ENCODE data around the gene ABLIM1.

The ABLIM1 gene

GRCh38 chr10:114485696-114486400 lies 172.2 kb downstream of the ABLIM1 start:
- DNase-seq = no peak

- DNase-seq = no peak
Observed at GRCh38 chr10:114483575-114483974, 174.5 kb downstream of the ABLIM1 start.

GRCh38 chr10:114482480-114483304 lies 175.4 kb downstream of the ABLIM1 start:
- no peak for DNase-seq

DNA sequence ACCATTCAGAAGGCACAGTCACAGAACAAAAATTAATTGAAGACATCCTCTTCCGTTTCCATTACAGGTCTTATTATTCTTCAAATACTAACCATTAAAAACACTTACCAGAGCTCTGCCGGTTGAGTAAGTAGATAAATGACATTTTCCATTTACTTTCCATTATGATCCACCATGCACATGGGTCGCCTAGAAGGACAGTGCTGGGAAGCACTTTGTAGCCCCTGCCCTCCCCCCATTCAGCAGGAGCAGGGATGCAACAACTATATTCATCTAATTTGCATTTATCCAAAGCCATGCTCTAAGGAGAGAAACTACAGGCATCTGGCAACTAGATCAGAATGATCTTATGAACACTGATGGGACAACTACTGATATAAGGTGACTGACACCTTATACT lies 177.0 kb downstream of the ABLIM1 start:
- no peak for DNase-seq

- no peak for DNase-seq
Observed at GRCh38 chr10:114479836-114480235, 178.2 kb downstream of the ABLIM1 start.

DNA sequence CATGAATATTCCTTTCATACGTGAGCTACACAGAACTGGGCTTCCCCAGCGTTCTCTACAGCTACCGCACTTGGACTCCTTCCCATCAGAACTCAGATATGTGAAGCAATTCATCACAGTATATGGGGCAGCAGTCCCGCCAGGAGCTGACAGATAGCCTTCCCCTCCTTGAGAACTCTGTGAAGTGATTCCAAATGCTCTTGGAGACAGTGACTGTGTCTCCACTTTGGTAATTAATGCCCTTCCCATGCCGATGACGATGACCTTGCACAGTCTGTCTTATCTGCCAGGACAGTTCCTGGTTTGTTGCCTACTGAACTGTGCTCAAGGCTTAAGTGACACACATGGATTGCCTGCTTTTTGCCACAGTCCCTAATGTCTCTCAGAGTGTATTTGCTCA lies 178.8 kb downstream of the ABLIM1 start:
- peak; percentile 22 for DNase-seq

GRCh38 chr10:114478281-114478680 lies 179.8 kb downstream of the ABLIM1 start:
- DNase-seq = no peak

DNA sequence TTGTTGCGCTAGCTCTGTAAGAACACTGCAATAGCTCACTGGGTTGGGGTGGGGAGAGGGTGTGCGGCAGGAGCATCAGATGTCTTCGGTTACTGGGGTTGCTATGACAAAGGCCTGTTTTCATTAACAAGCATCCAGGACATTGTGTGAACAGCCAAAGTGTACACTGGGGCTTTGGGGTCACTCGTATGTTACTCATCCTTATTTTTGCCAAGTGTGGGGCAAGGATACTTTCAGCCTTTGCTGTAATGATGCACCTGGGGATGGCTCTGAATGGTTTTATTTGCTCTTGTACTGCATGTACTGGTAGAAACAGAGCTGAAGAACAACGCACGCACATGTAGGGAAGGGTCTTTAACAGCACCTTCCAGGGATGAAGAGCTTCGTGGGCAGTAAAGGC lies 180.8 kb downstream of the ABLIM1 start:
- DNase-seq = no peak

DNA sequence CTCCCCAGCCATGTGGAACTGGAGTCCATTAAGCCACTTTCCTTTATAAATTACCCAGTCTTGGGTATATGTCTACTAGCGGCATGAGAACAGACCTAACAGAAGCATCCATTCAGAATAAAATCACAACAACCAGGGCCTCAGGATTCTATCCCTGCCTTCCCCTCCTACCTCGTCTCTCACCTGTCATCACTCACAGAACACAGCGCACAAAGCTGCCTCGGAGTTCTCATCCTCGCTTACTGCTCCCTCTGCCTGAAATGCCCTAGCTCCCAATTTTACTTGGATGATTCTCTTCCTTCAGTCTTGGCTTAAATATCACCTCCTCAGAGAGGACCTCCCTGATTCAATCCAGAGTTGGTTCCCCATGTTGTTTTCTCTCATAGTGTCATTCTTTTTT lies 183.1 kb downstream of the ABLIM1 start:
- no peak for DNase-seq

GRCh38 chr10:114473776-114474175 lies 184.3 kb downstream of the ABLIM1 start:
- no peak for DNase-seq

DNA sequence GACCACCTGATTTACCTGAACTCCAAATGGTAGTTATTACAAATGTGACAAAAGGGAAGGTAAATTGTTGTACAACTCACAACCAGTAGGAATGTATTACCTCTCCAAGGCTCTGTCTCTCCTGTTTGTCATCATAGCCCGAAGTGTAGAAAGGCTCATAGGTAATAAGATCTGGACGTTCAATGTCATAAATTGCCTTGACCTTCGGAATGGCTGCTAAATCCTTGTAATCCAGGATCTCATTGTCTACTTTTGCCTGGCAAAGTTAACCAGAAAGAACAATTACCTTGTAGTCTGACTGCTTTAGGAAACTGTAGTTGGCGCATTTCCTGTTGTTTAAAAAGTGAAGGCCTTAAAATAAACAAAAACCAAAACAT lies 185.2 kb downstream of the ABLIM1 start:
- no peak for DNase-seq

DNA sequence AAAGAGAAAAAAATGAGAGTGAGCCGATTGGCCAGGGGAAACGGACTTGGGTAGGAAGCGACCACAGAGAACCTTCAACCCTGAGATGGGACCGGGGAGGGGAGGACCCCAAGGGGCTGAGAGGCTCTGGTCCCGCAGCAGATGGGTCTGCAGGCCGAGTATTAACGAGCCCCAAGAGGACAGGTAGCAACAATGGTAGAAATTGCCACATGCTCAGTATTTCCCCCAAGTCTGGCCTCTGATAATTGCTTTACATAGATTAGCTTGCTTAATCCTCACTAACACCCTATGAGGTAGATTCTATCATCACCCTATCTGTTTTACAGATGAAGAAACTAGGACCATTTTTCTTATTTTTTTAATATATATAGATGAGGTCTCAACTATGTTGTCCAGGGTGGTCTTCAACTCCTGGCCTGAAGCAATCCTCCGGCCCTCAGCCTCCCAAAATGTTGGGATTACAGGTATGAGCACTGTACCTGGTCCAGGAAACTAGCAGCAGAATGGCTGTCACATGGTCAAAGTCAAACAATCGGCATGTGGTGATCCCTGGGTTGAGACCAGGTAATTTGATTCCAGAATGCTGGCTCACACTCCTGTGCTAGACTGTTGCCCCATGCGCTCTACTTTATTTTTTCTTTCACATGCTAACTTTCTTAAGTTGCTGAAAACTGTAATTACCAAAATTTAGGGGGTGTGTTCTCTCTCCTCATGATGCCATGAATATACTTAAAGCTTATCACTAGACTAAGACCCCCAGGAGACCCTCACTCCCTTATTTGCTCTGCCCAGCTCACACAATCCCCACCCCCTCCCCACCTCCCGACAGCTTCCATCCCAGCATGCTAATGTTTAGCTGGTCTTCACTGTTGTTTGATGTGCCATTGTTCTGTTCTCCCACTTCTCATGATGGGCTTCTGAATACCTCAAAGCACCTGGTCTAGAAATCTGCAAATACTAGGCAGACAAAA lies 185.9 kb downstream of the ABLIM1 start:
- DNase-seq = no peak

DNA sequence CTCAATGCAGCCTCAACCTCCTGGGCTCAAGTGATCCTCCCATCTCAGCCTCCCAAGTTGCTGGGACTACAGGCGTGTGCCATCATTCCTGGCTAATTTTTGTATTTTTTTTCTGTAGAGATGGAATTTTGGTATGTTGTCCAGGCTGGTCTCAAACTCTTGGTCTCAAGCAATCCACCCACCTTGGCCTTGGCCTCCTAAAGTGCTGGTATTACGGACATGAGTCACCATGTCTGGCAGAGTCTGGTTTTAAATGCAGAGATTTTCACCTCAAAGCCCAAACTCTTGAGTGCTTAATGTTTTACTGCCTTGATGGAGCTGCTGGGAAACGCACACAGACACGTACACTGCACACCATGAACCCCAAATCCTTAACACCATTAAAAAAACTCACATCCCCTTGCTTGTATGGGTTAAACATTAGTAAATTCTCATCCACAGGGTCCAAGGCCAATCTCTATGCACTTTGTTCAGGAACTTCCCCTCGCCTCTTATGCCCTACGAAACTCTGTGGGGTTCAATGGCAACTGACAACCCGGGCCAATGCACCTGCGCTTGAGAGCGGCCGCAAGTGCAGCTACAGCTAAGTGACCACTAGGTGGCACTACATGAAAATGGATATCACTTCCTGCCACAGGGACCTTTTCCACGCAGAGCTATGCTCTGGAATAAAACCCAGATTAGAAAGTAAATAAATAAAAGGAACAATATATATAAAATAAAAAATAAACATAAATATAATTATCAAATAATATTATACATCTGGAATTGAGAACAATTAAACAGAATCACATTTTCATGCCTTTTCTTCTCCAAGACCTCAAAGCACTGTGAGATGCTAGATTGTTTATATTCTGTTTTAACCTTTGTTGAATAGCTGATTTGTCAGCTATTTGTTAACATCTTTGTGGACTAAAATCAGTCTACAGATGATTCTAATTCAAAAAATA lies 186.8 kb downstream of the ABLIM1 start:
- DNase-seq = peak; percentile 90

- DNase-seq = no peak
Observed at GRCh38 chr10:114470361-114470760, 187.7 kb downstream of the ABLIM1 start.

DNA sequence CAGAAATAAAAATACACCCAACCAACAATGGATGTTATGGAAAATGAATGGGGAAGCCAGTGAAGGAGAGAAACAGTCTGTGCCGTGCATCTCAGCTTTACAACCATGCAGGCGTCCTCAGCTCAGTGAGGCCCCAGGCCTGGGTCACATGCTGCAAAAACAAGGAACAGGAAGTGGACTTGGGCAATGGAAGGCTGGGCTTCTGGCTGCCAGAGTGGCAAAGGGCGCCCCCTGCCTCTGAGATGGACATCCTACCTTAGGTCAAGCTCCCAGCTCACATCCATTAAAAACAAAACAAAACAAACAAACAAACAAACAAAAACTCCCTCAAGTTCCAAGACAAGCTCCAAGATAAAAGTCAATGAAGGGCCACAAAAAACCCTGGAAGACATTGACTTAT lies 199.1 kb downstream of the ABLIM1 start:
- DNase-seq = peak; percentile 85

DNA sequence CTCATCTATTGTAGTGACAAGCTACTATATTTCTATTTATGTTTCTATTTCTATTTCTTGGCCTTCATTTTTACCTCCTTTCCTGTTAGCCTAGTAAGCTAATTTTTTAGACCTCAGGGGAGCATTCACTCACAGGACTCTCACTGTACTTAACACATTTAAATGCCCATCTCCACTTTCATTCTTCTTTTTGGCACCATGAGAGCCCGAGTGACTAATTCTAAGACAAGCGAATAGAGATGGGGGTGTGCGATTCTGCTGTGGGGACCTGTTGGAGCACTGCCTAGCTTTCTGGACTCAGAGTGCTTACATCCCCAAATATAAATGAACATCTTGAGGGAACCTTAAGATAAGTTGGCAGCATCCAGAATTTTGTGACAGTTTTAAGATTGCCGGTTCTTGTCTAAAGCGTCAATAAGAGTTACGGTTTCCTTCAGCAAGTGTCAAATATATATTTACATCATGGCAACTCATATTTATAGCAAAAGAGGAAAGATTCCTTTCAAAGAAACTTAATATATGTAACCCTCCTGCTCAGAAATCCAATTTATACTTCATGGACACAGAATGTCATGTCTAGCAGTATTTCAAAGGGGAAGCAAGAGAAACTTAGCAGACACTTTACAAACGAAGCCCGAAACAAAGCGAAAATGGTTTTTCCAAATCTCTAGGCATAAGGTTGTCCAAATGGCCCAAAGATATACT lies 199.7 kb downstream of the ABLIM1 start:
- no peak for DNase-seq

DNA sequence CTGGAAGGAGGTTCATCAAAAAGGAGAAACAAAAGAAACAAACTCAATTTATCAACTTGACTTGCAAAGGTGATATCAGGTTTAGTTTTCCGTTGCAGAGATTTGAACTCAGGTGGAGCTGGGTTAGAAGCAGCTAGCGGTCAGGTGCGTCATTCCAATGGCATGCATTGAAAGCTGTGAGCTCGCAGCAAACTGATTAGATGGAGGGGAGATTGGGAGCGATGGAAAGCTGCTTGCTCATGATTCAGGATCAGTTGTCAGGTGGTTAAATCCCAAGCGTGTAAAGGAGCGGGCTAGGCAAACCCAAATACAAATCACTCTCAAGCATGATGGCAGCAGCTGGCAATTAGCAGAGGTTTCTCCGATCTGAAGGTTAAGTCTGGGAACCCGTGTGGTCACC lies 204.5 kb downstream of the ABLIM1 start:
- DNase-seq = no peak

GRCh38 chr10:114448897-114449296 lies 209.2 kb downstream of the ABLIM1 start:
- no peak for DNase-seq

DNA sequence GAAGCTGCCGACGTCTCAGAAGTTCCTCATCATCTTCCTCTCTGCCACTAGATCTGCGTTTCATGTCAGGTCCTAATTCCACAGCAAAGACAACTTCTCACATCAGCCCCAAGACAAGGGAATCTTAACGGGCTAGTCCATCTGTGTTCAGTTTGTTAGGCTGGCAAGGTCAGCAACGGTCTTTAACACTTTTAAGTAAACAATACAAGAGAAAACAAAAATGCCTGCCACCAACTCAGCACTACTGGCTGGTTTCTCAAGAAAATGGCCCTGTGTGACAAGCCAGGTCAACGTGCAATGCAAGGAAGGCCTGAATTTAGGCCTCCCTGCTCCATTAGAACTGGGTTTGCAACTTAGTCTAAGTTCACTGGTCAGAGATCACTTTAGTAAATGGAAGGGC lies 212.7 kb downstream of the ABLIM1 start:
- DNase-seq = no peak

GRCh38 chr10:114444819-114445218 lies 213.3 kb downstream of the ABLIM1 start:
- no peak for DNase-seq

DNA sequence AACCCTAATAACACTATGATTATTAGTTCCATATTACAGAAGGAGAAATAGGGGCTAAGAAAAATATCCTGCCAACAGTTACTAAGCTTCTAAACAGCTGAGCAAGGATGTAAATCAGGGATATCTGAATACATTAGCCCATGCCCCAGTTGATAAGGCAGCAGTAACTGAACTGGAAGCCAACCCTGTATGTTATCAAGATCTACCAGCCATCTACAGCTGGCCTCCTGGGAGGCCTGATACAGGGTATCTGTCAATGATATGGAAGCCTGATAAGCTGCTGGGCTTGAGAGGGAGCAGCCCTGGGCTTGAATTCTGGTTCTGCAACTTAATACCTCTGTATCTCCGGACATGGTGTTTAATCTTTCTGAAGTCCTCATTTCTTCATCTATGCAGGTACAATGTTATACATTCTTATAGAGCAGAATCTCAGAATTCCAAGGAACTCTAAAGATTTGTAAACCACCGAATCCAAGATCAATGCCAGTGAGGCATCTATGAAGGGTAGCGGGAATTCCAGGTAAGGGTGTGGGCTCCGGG lies 215.9 kb downstream of the ABLIM1 start:
- DNase-seq = peak; percentile 69
